Heart left ventricle (tissue), 13 donors: ENCODE results near the gene SEC24B.
"Not testable (repeated sequence)": the region's sequence is repeated elsewhere in the genome, so short reads cannot be mapped to it uniquely, and the experiment has no call there.

ENCODE experiments used
- CTCF ChIP-seq, 12 donors: fragments of 200-600 bp; sonication (generic) in 4 of 12; IDR thresholded peaks; one replicate each; pipeline versions ENCODE4 v1.5.0 to v1.8.0; 2018 to 2022; ENCODE audit warnings: antibody characterized with exemption in 12 of 12, mild to moderate bottlenecking in 5 of 12
- POLR2A ChIP-seq, 2 donors: fragments of 450-650 bp; IDR thresholded peaks; one replicate each; pipeline ENCODE4 v1.6.1; 2017; ENCODE audit warnings: antibody characterized with exemption in 2 of 2, mild to moderate bottlenecking in 2 of 2, moderate library complexity in 2 of 2
- donor health status: ischemic (EF 13 %, LVEDD 7.1; RV severe dilation, severe dysfunction).
- donor health status: DM: no; HTN: yes; CAD: no.
- donor health status: DM: no; HTN: no; CAD: no.
- donor health status: ischemic (EF 25% LVEDD 6.9; RV normal size, moderate dysfunction).
- donor health status: ischemic (EF 25% LVEDD 5.7; RV mildly dilated, moderate dysfunction).
- donor health status: ischemic (EF 35%, LVEDD 5.7; RV mildly dilated, moderate dysfunction).
- donor health status: nonischemic (EF 11% LVEDD 7.7; RV severe dilation, severe dysfunction).
- donor health status: DM: yes; HTN: yes; CAD: no.
- donor health status: PGD.
- donor health status: ischemic (EF 29% LVEDD 5.4; RV normal size, mild dysfunction).
- donor health status: nonischemic (EF 23%, LVEDD 6.1; RV moderate dilation, normal function).

DNA sequence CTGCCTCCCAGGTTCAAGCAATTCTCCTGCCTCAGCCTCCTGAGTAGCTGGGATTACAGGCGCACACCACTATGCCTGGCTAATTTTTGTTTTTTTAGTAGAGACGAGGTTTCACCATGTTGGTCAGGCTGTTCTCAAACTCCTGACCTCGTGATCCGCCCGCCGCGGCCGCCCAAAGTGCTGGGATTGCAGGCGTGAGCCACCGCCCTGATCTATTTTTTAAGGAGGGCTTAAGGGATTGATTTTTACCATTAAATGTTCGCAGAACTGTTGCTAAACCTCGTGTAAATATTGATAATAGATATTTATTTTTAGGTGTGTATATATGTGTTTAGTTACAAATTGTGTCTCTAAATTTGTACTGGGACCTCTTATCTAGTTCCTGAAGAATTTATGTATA, 79.8 kb downstream of the SEC24B start:
- TF ChIP-seq CTCF, POLR2A (IDR thresholded peaks at IDR 0.05): not testable (repeated sequence)
